Neural progenitor cell (in vitro differentiated cells): ENCODE measurements around the gene APOL3. TPM values are rescaled to one million over a fixed set of nuclear protein-coding genes. Genes with fewer than 3 reads are reported as not detected.
"Not testable (repeated sequence)": the region's sequence is repeated elsewhere in the genome, so short reads cannot be mapped to it uniquely, and the experiment has no call there.

Experiments used
- DNase-seq: peaks from one replicate; pipeline ENCODE4 v3.0.0-alpha.2; 2016; ENCODE audit warnings: low spot score
- H2AFZ ChIP-seq: fragments of 200-600 bp; sonication (generic); replicated peaks from 2 replicates; pipeline ENCODE4 v1.6.1; 2016; ENCODE audit warnings: antibody characterized with exemption
- H3F3A ChIP-seq: fragments of 200-600 bp; sonication (generic); 2 replicates; pipeline ENCODE4 v1.6.1; 2016; ENCODE audit warnings: antibody characterized with exemption, low read depth
- H3K27ac ChIP-seq: fragments of 200-600 bp; sonication (generic); 2 replicates; pipeline ENCODE4 v1.5.1; 2016; ENCODE audit warnings: mild to moderate bottlenecking
- H3K27me3 ChIP-seq: fragments of 200-600 bp; sonication (generic); 2 replicates; pipeline ENCODE4 v1.6.1; 2016; ENCODE audit warnings: mild to moderate bottlenecking, moderate library complexity
- H3K36me3 ChIP-seq: fragments of 200-600 bp; sonication (generic); 2 replicates; pipeline ENCODE4 v1.5.1; 2016
- H3K4me1 ChIP-seq: fragments of 200-600 bp; sonication (generic); 2 replicates; pipeline ENCODE4 v1.6.1; 2016; ENCODE audit warnings: mixed run types
- H3K4me2 ChIP-seq: fragments of 200-600 bp; sonication (generic); 2 replicates; pipeline ENCODE4 v1.6.1; 2016
- H3K4me3 ChIP-seq: fragments of 200-600 bp; sonication (generic); 2 replicates; pipeline ENCODE4 v1.5.1; 2016
- H3K79me2 ChIP-seq: fragments of 200-600 bp; sonication (generic); 2 replicates; pipeline ENCODE4 v1.6.1; 2016; ENCODE audit warnings: low read depth
- H3K9ac ChIP-seq: fragments of 200-600 bp; sonication (generic); 2 replicates; pipeline ENCODE4 v1.6.1; 2016
- H3K9me3 ChIP-seq: fragments of 200-600 bp; sonication (generic); 2 replicates; pipeline ENCODE4 v1.5.1; 2016; ENCODE audit warnings: low read depth
- H4K20me1 ChIP-seq: fragments of 200-600 bp; sonication (generic); 2 replicates; pipeline ENCODE4 v1.6.1; 2016; ENCODE audit warnings: low read depth
- H3K27ac Mint-ChIP-seq: 3 replicates; pipeline ENCODE4 v1.8.0; 2021; ENCODE audit warnings: mixed read lengths
- H3K27me3 Mint-ChIP-seq: 2 replicates; pipeline ENCODE4 v1.8.0; 2022; ENCODE audit warnings: low read depth, mild to moderate bottlenecking, inconsistent platforms, moderate library complexity, mixed read lengths; ENCODE audit not compliant: insufficient read depth
- H3K36me3 Mint-ChIP-seq: 3 replicates; pipeline ENCODE4 v1.8.0; 2021; ENCODE audit warnings: mixed read lengths
- H3K4me1 Mint-ChIP-seq: 3 replicates; pipeline ENCODE4 v1.8.0; 2021; ENCODE audit warnings: mixed read lengths
- H3K4me3 Mint-ChIP-seq: 3 replicates; pipeline ENCODE4 v1.8.0; 2021; ENCODE audit warnings: mild to moderate bottlenecking, moderate library complexity, mixed read lengths
- H3K9me3 Mint-ChIP-seq: 3 replicates; pipeline ENCODE4 v1.8.0; 2020; ENCODE audit warnings: mixed read lengths
- CTCF ChIP-seq: fragments of 200-600 bp; sonication (generic); IDR thresholded peaks from 2 replicates; pipeline ENCODE4 v1.5.1; 2017; ENCODE audit warnings: antibody characterized with exemption, mild to moderate bottlenecking
- EZH2 ChIP-seq: fragments of 200-600 bp; sonication (generic); IDR thresholded peaks from 2 replicates; pipeline ENCODE4 v1.6.1; 2017; ENCODE audit warnings: antibody characterized with exemption, mild to moderate bottlenecking, moderate library complexity
- EZH2phosphoT487 ChIP-seq: fragments of 200-600 bp; sonication (generic); IDR thresholded peaks from 2 replicates; pipeline ENCODE4 v1.6.1; 2017; ENCODE audit warnings: antibody characterized with exemption
- total RNA-seq: library from RNA; depleted of rRNA; stranded (reverse); fragments of >200 nt; gene quantifications from 2 replicates; pipeline ENCODE4 v1.2.3, GENCODE V29; 2015; ENCODE audit warnings: low replicate concordance

APOL3 gene
- total RNA-seq, 1 donor from 2014 or later = not detected

GRCh38 chr22:36204001-36204631 lies 43.6 kb upstream of the APOL3 start:
- Histone ChIP-seq H3K79me2 (no peaks in the 10 kb centered on the region), H3K9ac (no peak overlapping the region), H3K36me3 (no peaks in the 10 kb centered on the region), H3K4me3 (no peak overlapping the region), H2AFZ (peak overlapping the region; percentile 42), H3K4me1 (peaks cover 18% of the 10 kb centered on the region), H3K27ac (no peak overlapping the region), H3F3A (no peaks in the 10 kb centered on the region), H3K9me3 (no peaks in the 10 kb centered on the region), H4K20me1 (no peaks in the 10 kb centered on the region), H3K4me2 (no peak overlapping the region), H3K27me3 (no peaks in the 10 kb centered on the region)
- Mint-ChIP-seq H3K27ac (peak overlapping the region; percentile 7), H3K4me3 (no peak overlapping the region), H3K9me3 (peaks cover 4% of the 10 kb centered on the region), H3K27me3 (peaks cover 4% of the 10 kb centered on the region), H3K4me1 (peaks cover 50% of the 10 kb centered on the region), H3K36me3 (no peaks in the 10 kb centered on the region)
- no peak for DNase-seq
- TF ChIP-seq EZH2phosphoT487 (no peak), CTCF (no peak), EZH2 (no peak)

GRCh38 chr22:36203441-36203840 lies 42.9 kb upstream of the APOL3 start:
- not testable (repeated sequence) for H3K79me2 ChIP-seq, H3K4me2 ChIP-seq, H3K9ac ChIP-seq, H3K27me3 ChIP-seq, H3K27me3 Mint-ChIP-seq, H3K9me3 ChIP-seq, H3K4me3 Mint-ChIP-seq, H4K20me1 ChIP-seq, H3K36me3 Mint-ChIP-seq, DNase-seq, H3K27ac ChIP-seq, H3F3A ChIP-seq, H2AFZ ChIP-seq, H3K4me3 ChIP-seq, H3K27ac Mint-ChIP-seq, H3K36me3 ChIP-seq, H3K9me3 Mint-ChIP-seq
- H3K4me1 ChIP-seq = peaks cover 21% of the 10 kb centered on the region
- peaks cover 54% of the 10 kb centered on the region for H3K4me1 Mint-ChIP-seq

- H3K27me3 Mint-ChIP-seq, H3K27me3 ChIP-seq, H3K9me3 ChIP-seq, H3K9ac ChIP-seq, H3K36me3 ChIP-seq, H3K79me2 ChIP-seq, H3K9me3 Mint-ChIP-seq, H2AFZ ChIP-seq, H3F3A ChIP-seq, H3K4me3 Mint-ChIP-seq, H3K27ac ChIP-seq, H3K36me3 Mint-ChIP-seq, H4K20me1 ChIP-seq, H3K4me3 ChIP-seq, H3K4me2 ChIP-seq, DNase-seq: not testable (repeated sequence)
- peaks cover 59% of the 10 kb centered on the region for H3K4me1 Mint-ChIP-seq
- peaks cover 26% of the 10 kb centered on the region for H3K4me1 ChIP-seq
- peak overlapping the region; percentile 82 for H3K27ac Mint-ChIP-seq
Measured at GRCh38 chr22:36202906-36203305, 42.4 kb upstream of the APOL3 start.

GRCh38 chr22:36201630-36202319 lies 41.2 kb upstream of the APOL3 start, which contains the start of gene APOL4:
Gene APOL4, minus strand, starts transcription at chr22:36201809. Its CDS starts 75 bp downstream, at chr22:36201734.
- peak within 1 kb of the TSS; percentile 82 for H3K27ac Mint-ChIP-seq
- H3K36me3 Mint-ChIP-seq = no peaks in the 10 kb centered on the region
- TF ChIP-seq EZH2phosphoT487 (no peak), EZH2 (no peak), CTCF (no peak)
- H3K27me3 Mint-ChIP-seq = peaks cover 11% of the 10 kb centered on the region
- Histone ChIP-seq H3K4me2 (peak within 1 kb of the TSS; percentile 60), H4K20me1 (no peaks in the 10 kb centered on the region), H3K36me3 (no peaks in the 10 kb centered on the region), H2AFZ (peak within 1 kb of the TSS; percentile 72), H3K79me2 (no peaks in the 10 kb centered on the region), H3F3A (peaks cover 15% of the 10 kb centered on the region), H3K9ac (no peak within 1 kb of the TSS), H3K4me1 (peaks cover 34% of the 10 kb centered on the region), H3K4me3 (no peak within 1 kb of the TSS), H3K27me3 (no peaks in the 10 kb centered on the region), H3K27ac (no peak within 1 kb of the TSS), H3K9me3 (no peaks in the 10 kb centered on the region)
- H3K4me3 Mint-ChIP-seq = no peak within 1 kb of the TSS
- no peaks in the 10 kb centered on the region for H3K9me3 Mint-ChIP-seq
- H3K4me1 Mint-ChIP-seq = peaks cover 70% of the 10 kb centered on the region
- DNase-seq = no peak

GRCh38 chr22:36201025-36201424 lies 40.5 kb upstream of the APOL3 start:
- Mint-ChIP-seq H3K4me1 (peaks cover 78% of the 10 kb centered on the region), H3K27me3 (peaks cover 15% of the 10 kb centered on the region), H3K27ac (peak overlapping the region; percentile 82)
- H3K4me3 Mint-ChIP-seq, H3K27ac ChIP-seq, H3K36me3 ChIP-seq, H3K9ac ChIP-seq, H3K36me3 Mint-ChIP-seq, H2AFZ ChIP-seq, DNase-seq, H4K20me1 ChIP-seq, H3K9me3 ChIP-seq, H3K27me3 ChIP-seq, H3K4me3 ChIP-seq, H3K9me3 Mint-ChIP-seq, H3K79me2 ChIP-seq: not testable (repeated sequence)
- Histone ChIP-seq H3K4me1 (peaks cover 42% of the 10 kb centered on the region), H3F3A (peaks cover 21% of the 10 kb centered on the region), H3K4me2 (peak overlapping the region; percentile 60)
